Thoracic aorta (tissue), 2 donors: Measurements from ENCODE around the gene MUC5B. TPM values are rescaled to one million over a fixed set of nuclear protein-coding genes. Genes with fewer than 3 reads are reported as not detected.
A peak's percentile ranks its signal among the peaks of the same experiment; 100 is the strongest.

Source experiments
- ATAC-seq: fragments of 150-250 bp; one replicate; pipeline ENCODE4 v1.8.0; 2017; ENCODE audit warnings: low read depth; ENCODE audit not compliant: insufficient number of reproducible peaks, low FRiP score
- DNase-seq: peaks from one replicate; pipeline ENCODE4 v3.0.0-alpha.2; 2020; ENCODE audit warnings: low spot score
- H3K27ac ChIP-seq, 2 donors: fragments of 200-600 bp; sonication (generic); 1 replicate in 1 of 2; 2 replicates in 1 of 2; pipeline ENCODE4 v1.5.1; 2016; ENCODE audit warnings: mild to moderate bottlenecking in 2 of 2, moderate library complexity in 2 of 2
- H3K27me3 ChIP-seq: fragments of 200-600 bp; sonication (generic); replicated peaks from 2 replicates; pipeline ENCODE4 v1.6.0; 2016; ENCODE audit warnings: mild to moderate bottlenecking; ENCODE audit not compliant: insufficient read depth
- H3K36me3 ChIP-seq: fragments of 200-600 bp; sonication (generic); one replicate; pipeline ENCODE4 v1.5.1; 2016
- H3K4me1 ChIP-seq, 2 donors: fragments of 200-600 bp; sonication (generic); 1 replicate in 1 of 2; 2 replicates in 1 of 2; pipeline versions ENCODE4 v1.5.1 to v1.6.0; 2016; ENCODE audit warnings: low read depth in 2 of 2, mild to moderate bottlenecking in 1 of 2; ENCODE audit not compliant: control insufficient read depth in 1 of 2
- H3K4me3 ChIP-seq: fragments of 200-600 bp; sonication (generic); 2 replicates; pipeline ENCODE4 v1.5.1; 2016; ENCODE audit warnings: mild to moderate bottlenecking
- H3K9me3 ChIP-seq: fragments of 200-600 bp; sonication (generic); 2 replicates; pipeline ENCODE4 v1.5.1; 2016
- total RNA-seq, 2 donors: library from RNA; depleted of rRNA; stranded (reverse); fragments of >200 nt; gene quantifications; one replicate each; pipeline versions ENCODE4 v1.1.0 to v1.2.3, GENCODE V29; 2016
- TF ChIP-seq, protein P1 (sequence below): fragments of 200-600 bp; sonication (generic); IDR thresholded peaks from one replicate; pipeline ENCODE4 v1.5.1; 2019; ENCODE audit warnings: antibody characterized with exemption

MUC5B gene
- total RNA-seq, 2 donors from 2014 or later = not detected

DNA sequence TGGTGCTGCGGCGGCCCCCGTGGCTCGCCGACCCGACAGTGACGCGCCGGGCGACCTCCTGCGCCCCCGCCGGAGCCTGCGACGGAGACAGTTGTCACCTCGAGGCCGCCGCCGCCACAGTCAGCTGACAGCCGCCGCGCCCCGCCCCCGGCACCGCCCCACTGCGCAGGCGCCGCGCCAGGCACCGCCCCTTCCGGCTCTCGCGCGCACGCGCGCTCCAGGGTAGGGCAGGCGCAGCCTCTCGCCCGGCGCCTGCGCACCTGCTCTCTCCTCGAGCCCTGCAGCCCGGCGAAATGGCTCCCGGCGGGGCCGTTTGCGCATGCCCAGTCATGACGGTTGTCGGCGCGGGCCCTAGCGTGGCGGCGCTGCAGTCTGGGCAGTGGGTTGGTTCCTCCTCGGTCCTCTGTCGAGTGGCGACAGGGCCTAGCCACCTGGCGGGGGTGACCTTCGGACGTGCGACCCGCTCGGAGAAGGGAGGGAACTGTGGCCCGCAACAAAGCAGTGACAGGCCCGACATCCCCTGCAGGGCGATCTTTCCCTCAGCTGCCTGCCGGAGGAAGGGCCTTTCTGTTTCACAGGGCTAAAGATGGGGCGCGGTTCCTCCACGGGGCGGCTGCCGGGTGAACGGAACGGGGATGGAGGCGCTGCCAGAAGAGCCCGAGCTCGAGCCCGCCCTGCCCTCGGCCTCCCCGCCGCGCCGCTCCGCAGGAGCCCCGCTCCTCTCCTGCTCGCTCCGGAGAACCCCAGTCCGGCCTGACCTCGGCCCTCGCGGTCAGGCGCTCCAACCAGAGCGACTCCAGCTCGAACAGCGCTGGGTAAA, 86.8 kb downstream of the MUC5B start, which contains the start of gene TOLLIP:
TOLLIP (minus strand) TSS at position 135 of the 820 bp plus-strand sequence; CDS start at position 1, 134 bp downstream.
- Histone ChIP-seq H3K4me3 (peak within 1 kb of the TSS; percentile 89), H3K27me3 (no peaks in the 10 kb centered on the region), H3K27ac (peak within 1 kb of the TSS; percentile 77 to 95), H3K36me3 (no peaks in the 10 kb centered on the region), H3K9me3 (no peaks in the 10 kb centered on the region), H3K4me1 (peaks cover 27 to 38% of the 10 kb centered on the region in 2 donors)
- DNase-seq = peak; percentile 72
- TF ChIP-seq, protein P1, sequence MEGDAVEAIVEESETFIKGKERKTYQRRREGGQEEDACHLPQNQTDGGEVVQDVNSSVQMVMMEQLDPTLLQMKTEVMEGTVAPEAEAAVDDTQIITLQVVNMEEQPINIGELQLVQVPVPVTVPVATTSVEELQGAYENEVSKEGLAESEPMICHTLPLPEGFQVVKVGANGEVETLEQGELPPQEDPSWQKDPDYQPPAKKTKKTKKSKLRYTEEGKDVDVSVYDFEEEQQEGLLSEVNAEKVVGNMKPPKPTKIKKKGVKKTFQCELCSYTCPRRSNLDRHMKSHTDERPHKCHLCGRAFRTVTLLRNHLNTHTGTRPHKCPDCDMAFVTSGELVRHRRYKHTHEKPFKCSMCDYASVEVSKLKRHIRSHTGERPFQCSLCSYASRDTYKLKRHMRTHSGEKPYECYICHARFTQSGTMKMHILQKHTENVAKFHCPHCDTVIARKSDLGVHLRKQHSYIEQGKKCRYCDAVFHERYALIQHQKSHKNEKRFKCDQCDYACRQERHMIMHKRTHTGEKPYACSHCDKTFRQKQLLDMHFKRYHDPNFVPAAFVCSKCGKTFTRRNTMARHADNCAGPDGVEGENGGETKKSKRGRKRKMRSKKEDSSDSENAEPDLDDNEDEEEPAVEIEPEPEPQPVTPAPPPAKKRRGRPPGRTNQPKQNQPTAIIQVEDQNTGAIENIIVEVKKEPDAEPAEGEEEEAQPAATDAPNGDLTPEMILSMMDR = peak; percentile 20
- peak; percentile 96 for ATAC-seq

DNA sequence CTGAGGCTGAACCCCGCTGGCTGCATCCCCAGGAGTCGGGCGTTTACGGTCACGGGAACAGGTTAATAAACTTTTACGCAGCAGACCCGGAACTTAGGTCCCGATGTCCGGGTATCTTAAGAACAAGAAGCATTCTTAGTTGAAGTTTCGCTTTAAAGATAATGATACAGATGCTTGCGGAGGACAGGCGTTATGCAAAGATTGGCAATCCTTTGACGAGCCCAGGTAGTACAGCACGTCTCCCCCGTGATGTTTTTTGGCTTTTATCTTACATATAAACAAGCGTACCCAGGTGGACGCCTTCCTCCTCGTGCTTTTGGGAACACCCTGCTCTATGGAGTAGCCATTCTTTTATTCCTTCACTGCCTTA, 87.4 kb downstream of the MUC5B start:
- H3K27ac ChIP-seq = peak overlapping the region; percentile 77 to 95
- H3K9me3 ChIP-seq = no peaks in the 10 kb centered on the region
- peak overlapping the region; percentile 89 for H3K4me3 ChIP-seq
- no peaks in the 10 kb centered on the region for H3K36me3 ChIP-seq
- no peak for ATAC-seq
- no peaks in the 10 kb centered on the region for H3K27me3 ChIP-seq
- TF ChIP-seq, protein P1 = no peak
- H3K4me1 ChIP-seq = peaks cover 27 to 34% of the 10 kb centered on the region in 2 donors
- DNase-seq = no peak

DNA sequence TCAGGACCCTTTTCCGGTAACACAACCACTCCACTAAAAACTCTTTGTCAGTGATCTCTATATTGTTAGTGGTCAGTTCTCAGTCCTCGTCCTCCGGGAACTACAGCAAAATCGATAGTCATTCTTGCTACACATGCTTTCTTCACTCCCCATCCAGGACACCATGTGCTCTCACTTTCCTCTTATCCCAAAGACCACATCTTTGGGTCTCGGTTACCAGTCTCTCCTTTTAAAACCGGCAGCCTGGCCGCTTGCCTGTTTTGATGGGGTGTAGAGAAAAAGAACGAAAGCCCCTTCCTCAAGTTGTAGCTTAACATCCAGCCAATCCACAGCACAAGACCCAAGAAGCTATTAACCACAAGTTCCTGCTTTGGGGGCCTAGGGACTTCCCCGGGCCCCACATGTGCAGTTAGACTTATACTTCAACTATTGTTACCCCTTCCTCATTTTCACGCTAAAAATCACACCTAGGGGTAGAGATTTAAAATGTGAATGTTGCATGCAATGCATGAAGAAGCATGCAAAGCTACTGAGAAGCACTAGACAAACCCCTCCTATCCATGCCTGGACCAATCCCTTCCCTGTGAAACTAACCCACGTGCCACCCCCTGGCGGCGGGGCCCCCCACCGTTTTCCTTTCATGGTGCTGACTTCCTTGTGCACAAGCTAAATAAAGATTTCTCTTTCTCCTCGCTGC, 88.1 kb downstream of the MUC5B start:
- Histone ChIP-seq H3K27ac (no peak overlapping the region), H3K9me3 (no peaks in the 10 kb centered on the region), H3K4me1 (peaks cover 27 to 34% of the 10 kb centered on the region in 2 donors), H3K4me3 (peak overlapping the region; percentile 89), H3K36me3 (no peaks in the 10 kb centered on the region), H3K27me3 (no peaks in the 10 kb centered on the region)
- DNase-seq (no peak), ATAC-seq (no peak)
- TF ChIP-seq, protein P1 = no peak

Other genes with a start within 250 kb of the MUC5B start
- 10 to 100 TPM in 1 of 2 donors, not detected in 1; 13.1 TPM for gene MUC6, start 186.3 kb upstream of the MUC5B start, total RNA-seq
- gene MUC2, start 148.2 kb upstream of the MUC5B start, total RNA-seq = not detected
- gene MUC5AC, start 65.1 kb upstream of the MUC5B start, total RNA-seq = 10 to 100 TPM in 1 of 2 donors, not detected in 1; 45.9 TPM
- gene TOLLIP, start 86.6 kb downstream of the MUC5B start, total RNA-seq = 10 to 100 TPM; 46.0 to 46.3 TPM
- 1 to 10 TPM in 1 of 2 donors, not detected in 1; 1.2 TPM for gene BRSK2, start 166.9 kb downstream of the MUC5B start, total RNA-seq